ENCODE data around the gene PRKCH.

The PRKCH gene

DNA sequence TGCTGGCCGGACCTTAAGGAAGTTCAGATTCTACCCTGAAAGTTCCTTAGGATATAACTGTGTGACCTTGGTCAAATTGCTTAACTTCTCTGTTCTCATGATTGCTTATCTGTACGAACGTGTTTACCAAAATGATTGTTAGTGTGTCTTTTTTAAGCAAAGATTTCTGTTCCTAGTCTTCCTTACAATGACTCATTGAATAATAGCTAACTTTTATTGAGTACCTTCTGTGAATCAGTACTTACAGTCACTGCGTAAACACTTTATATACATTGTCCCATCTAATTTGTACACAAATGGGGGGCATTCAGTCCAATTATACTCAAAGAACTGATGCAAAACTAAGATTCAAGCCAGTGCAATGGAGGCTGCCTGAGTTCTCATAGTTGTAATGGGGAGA, 36.0 kb upstream of the PRKCH start:
- Histone ChIP-seq H3K27ac (ENCODE audit: low read depth, low read length) (no peak overlapping the region), H3K4me3 (ENCODE audit: low read depth, low read length) (no peak overlapping the region), H2AFZ (ENCODE audit: low read length, unreplicated experiment) (peak overlapping the region; percentile 84), H3K36me3 (ENCODE audit: insufficient read depth, low read length) (no peaks in the 10 kb centered on the region), H3K27me3 (ENCODE audit: insufficient read depth, low read length) (peaks cover 13% of the 10 kb centered on the region; the same call in 1 of the 2 replicates), H3K4me1 (ENCODE audit: control insufficient read depth, insufficient read depth, low read length, unreplicated experiment) (peaks cover 13% of the 10 kb centered on the region), H3K79me2 (ENCODE audit: control insufficient read depth, insufficient read depth, low read length, unreplicated experiment) (no peaks in the 10 kb centered on the region)

DNA sequence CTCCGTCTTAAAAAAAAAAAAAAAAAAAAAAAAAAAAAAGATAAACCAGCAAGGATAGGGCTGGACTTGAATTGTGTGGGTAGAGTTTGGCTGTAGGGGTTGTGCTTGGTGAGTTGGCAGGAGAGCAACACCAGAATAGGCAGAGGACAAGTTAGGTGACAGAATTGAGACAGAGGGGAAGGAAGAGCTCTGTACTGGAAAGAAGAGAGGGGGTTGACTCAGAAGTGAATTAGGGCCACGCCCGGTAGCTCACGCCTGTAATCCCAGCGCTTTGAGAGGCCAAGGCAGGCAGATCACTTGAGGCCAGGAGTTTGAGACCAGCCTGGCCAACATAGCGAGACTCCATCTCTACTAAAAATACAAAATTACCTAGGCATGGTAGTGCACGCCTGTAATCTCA, 34.2 kb upstream of the PRKCH start:
- no peaks in the 10 kb centered on the region for H3K36me3 ChIP-seq (ENCODE audit: insufficient read depth, low read length)

DNA sequence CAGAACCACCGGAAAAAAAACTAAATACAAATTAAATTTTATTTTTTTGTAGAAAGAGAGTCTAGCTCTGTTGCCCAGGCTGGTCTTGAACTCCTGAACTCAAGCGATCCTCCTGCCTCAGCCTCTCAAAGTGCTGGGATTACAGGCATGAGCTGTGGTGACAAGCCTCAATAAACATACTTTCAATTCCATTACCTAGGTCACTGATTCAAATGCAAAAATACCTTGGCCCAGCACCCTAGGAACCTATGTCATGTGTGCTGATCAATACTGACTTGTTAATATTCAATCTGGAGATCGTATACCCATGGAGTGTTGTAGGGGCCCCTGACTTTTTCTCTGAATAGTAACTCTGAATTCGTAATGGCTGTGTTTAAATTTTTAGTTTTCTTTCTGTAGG, 33.2 kb upstream of the PRKCH start:
- H3K27ac ChIP-seq (ENCODE audit: low read depth, low read length) = no peak overlapping the region

More for the DNA sequence above, 34.2 kb upstream of the PRKCH start:
- Histone ChIP-seq H3K4me1 (ENCODE audit: control insufficient read depth, insufficient read depth, low read length, unreplicated experiment) (peaks cover 13% of the 10 kb centered on the region), H3K27me3 (ENCODE audit: insufficient read depth, low read length) (no peaks in the 10 kb centered on the region), H3K79me2 (ENCODE audit: control insufficient read depth, insufficient read depth, low read length, unreplicated experiment) (no peaks in the 10 kb centered on the region), H3K4me3 (ENCODE audit: low read depth, low read length) (no peak overlapping the region), H2AFZ (ENCODE audit: low read length, unreplicated experiment) (no peak overlapping the region), H3K27ac (ENCODE audit: low read depth, low read length) (no peak overlapping the region)

DNA sequence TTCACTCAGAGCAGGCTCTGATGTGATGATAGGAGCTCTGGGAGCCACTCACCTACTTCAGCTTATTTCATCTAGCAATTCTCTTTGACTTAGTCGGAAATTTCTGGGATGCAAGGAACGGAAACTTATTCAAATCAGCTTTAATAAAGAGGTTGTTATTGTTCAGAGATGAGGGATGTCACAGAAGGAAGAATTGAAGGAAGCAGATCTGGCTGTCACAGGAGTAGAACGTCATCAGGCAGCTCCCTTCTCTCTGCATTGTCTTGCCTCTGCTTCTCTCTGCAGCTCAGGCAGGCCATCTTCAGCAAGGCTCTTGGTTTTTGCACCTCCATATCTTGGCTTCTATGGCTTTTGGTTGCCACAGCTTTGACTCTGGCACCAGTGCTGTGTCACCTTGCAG, 32.7 kb upstream of the PRKCH start:
- H2AFZ ChIP-seq (ENCODE audit: low read length, unreplicated experiment) = no peak overlapping the region
- H3K4me1 ChIP-seq (ENCODE audit: control insufficient read depth, insufficient read depth, low read length, unreplicated experiment) = peaks cover 13% of the 10 kb centered on the region
- no peak overlapping the region for H3K27ac ChIP-seq (ENCODE audit: low read depth, low read length)
- no peaks in the 10 kb centered on the region for H3K36me3 ChIP-seq (ENCODE audit: insufficient read depth, low read length)
- no peak overlapping the region for H3K4me3 ChIP-seq (ENCODE audit: low read depth, low read length)
- no peaks in the 10 kb centered on the region for H3K79me2 ChIP-seq (ENCODE audit: control insufficient read depth, insufficient read depth, low read length, unreplicated experiment)
- H3K27me3 ChIP-seq (ENCODE audit: insufficient read depth, low read length) = no peaks in the 10 kb centered on the region

More for the DNA sequence above, 33.2 kb upstream of the PRKCH start:
- no peaks in the 10 kb centered on the region for H3K36me3 ChIP-seq (ENCODE audit: insufficient read depth, low read length)
- H3K4me1 ChIP-seq (ENCODE audit: control insufficient read depth, insufficient read depth, low read length, unreplicated experiment) = peaks cover 13% of the 10 kb centered on the region
- H3K4me3 ChIP-seq (ENCODE audit: low read depth, low read length) = no peak overlapping the region
- no peak overlapping the region for H2AFZ ChIP-seq (ENCODE audit: low read length, unreplicated experiment)
- H3K27me3 ChIP-seq (ENCODE audit: insufficient read depth, low read length) = no peaks in the 10 kb centered on the region
- no peaks in the 10 kb centered on the region for H3K79me2 ChIP-seq (ENCODE audit: control insufficient read depth, insufficient read depth, low read length, unreplicated experiment)

DNA sequence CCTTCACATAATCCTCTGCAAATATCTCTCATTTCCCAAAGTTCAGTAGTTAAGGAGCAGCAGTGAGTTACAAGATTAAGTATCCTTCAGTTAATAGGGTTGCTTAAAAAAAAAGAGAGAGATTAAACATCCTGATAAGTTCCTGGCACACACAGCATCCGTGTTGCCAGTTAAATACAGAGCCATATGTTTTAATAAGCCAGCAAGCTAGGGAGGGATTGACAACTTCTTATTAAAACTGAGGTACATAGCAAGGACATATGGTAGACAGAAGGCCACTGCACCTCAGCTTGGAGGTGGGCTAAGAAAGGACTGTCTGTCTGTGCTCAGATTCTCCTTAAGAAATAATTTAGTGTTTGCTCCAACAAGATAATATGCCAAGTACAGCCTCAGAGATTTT, 30.7 kb upstream of the PRKCH start:
- Histone ChIP-seq H3K36me3 (ENCODE audit: insufficient read depth, low read length) (no peaks in the 10 kb centered on the region), H3K27ac (ENCODE audit: low read depth, low read length) (no peak overlapping the region), H2AFZ (ENCODE audit: low read length, unreplicated experiment) (no peak overlapping the region), H3K27me3 (ENCODE audit: insufficient read depth, low read length) (no peaks in the 10 kb centered on the region), H3K4me1 (ENCODE audit: control insufficient read depth, insufficient read depth, low read length, unreplicated experiment) (peaks cover 5% of the 10 kb centered on the region), H3K4me3 (ENCODE audit: low read depth, low read length) (no peak overlapping the region), H3K79me2 (ENCODE audit: control insufficient read depth, insufficient read depth, low read length, unreplicated experiment) (no peaks in the 10 kb centered on the region)

DNA sequence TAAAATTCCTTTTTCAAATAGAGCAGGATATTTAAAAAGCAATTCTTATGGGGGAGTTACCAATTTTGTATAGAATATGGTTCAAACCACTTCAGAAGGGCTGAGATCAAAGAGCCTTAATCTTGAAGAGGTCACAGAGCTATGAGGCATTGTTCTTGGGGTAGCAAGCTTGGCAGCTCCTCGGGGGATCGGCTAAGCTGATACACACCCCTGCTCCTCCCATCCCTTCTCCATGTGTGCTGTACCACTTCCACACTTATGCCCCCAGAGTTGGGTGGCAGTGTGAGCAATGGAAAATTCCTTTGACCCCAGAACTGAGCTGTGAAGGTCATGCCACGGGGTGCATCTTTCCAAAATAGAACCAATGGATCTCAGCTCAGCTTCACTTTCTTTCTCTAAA, 25.2 kb upstream of the PRKCH start:
- Histone ChIP-seq H2AFZ (ENCODE audit: low read length, unreplicated experiment) (peak overlapping the region; percentile 71), H3K4me1 (ENCODE audit: control insufficient read depth, insufficient read depth, low read length, unreplicated experiment) (peaks cover 5% of the 10 kb centered on the region), H3K36me3 (ENCODE audit: insufficient read depth, low read length) (no peaks in the 10 kb centered on the region), H3K4me3 (ENCODE audit: low read depth, low read length) (peak overlapping the region; percentile 35; the same call in 1 of the 2 replicates), H3K79me2 (ENCODE audit: control insufficient read depth, insufficient read depth, low read length, unreplicated experiment) (no peaks in the 10 kb centered on the region), H3K27me3 (ENCODE audit: insufficient read depth, low read length) (no peaks in the 10 kb centered on the region), H3K27ac (ENCODE audit: low read depth, low read length) (no peak overlapping the region)

DNA sequence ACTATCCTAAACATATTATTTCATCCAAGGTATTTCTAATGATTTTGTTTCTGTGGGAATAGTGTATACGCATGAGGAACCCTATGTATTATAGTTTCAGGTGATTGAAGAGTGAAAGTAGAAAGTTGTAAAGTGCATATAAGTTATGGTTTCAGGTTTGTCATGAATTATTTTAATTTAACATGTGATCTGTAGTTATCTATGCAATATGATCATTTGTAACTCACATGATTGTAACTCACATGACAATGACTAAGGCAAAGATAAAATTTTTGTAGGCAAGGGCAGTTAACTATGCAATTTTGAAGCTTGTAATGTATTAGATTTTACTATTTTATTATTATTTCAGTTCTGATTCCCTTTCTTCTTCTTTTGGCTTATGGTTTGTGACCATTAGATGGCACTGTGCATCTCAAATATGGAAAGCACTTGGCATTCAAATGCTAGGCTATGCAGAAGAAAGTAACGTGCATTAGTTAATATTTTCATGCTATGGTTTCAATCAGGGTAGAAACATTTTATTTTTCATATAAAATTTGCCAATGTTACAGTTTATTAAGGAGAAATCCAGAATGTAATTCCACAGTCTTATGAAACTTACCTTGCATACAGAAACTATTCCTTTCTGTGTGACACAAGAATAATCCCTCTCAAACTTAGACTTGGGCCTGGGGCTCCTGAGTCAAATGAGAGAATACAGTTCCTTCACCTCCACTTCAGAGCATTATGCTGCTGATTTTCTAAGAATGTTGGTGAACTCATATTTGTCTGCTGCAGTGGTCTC, 24.5 kb upstream of the PRKCH start:
- Histone ChIP-seq H3K27ac (ENCODE audit: low read depth, low read length) (no peak overlapping the region), H3K27me3 (ENCODE audit: insufficient read depth, low read length) (no peaks in the 10 kb centered on the region), H3K79me2 (ENCODE audit: control insufficient read depth, insufficient read depth, low read length, unreplicated experiment) (no peaks in the 10 kb centered on the region), H2AFZ (ENCODE audit: low read length, unreplicated experiment) (peak overlapping the region; percentile 71), H3K36me3 (ENCODE audit: insufficient read depth, low read length) (no peaks in the 10 kb centered on the region), H3K4me1 (ENCODE audit: control insufficient read depth, insufficient read depth, low read length, unreplicated experiment) (peaks cover 5% of the 10 kb centered on the region), H3K4me3 (ENCODE audit: low read depth, low read length) (peak overlapping the region; percentile 35; the same call in 1 of the 2 replicates)

DNA sequence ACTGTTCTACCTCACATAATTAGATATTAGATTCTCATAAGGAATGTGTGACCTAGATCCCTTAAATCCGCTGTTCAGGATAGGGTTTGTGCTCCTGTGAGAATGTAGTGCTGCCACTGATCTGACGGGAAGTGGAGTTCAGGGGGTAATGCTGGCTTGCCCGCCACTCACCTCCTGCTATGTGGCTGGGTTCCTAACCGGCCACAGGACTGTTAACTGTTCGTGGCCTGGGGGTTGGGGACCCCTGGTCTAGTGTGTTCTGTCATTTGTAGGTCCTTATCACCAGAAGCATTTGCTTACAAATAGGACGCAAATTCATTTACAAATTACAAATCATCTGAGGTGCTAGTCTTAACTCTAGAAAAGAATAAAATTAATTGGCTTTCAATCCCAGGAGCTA, 23.8 kb upstream of the PRKCH start:
- Histone ChIP-seq H2AFZ (ENCODE audit: low read length, unreplicated experiment) (no peak overlapping the region), H3K27me3 (ENCODE audit: insufficient read depth, low read length) (no peaks in the 10 kb centered on the region), H3K36me3 (ENCODE audit: insufficient read depth, low read length) (no peaks in the 10 kb centered on the region)

DNA sequence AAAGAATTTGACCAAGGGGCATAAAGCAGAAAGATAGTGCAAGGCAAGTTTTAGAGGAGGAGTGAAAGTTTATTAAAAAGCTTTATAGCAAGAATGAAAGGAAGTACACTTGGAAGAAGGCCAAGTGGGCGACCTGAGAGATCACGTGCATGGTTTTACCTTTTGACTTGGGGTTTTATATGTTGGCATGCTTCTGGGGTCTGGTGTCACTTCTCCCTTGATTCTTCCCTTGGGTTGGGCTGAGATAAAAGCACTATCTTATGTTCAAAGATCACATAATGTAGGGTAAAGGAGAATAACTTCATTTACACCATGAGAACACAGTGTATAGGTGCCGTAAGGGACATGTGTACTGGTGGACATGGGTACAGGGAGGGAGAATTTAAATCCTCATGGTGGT, 22.6 kb upstream of the PRKCH start:
- H3K4me1 ChIP-seq (ENCODE audit: control insufficient read depth, insufficient read depth, low read length, unreplicated experiment) = peaks cover 5% of the 10 kb centered on the region
- H3K36me3 ChIP-seq (ENCODE audit: insufficient read depth, low read length) = no peaks in the 10 kb centered on the region
- no peak overlapping the region for H2AFZ ChIP-seq (ENCODE audit: low read length, unreplicated experiment)
- H3K79me2 ChIP-seq (ENCODE audit: control insufficient read depth, insufficient read depth, low read length, unreplicated experiment) = no peaks in the 10 kb centered on the region
- no peaks in the 10 kb centered on the region for H3K27me3 ChIP-seq (ENCODE audit: insufficient read depth, low read length)
- H3K27ac ChIP-seq (ENCODE audit: low read depth, low read length) = no peak overlapping the region
- no peak overlapping the region for H3K4me3 ChIP-seq (ENCODE audit: low read depth, low read length)

More for the DNA sequence above, 23.8 kb upstream of the PRKCH start:
- Histone ChIP-seq H3K27ac (ENCODE audit: low read depth, low read length) (no peak overlapping the region), H3K4me1 (ENCODE audit: control insufficient read depth, insufficient read depth, low read length, unreplicated experiment) (peaks cover 5% of the 10 kb centered on the region), H3K4me3 (ENCODE audit: low read depth, low read length) (no peak overlapping the region), H3K79me2 (ENCODE audit: control insufficient read depth, insufficient read depth, low read length, unreplicated experiment) (no peaks in the 10 kb centered on the region)

DNA sequence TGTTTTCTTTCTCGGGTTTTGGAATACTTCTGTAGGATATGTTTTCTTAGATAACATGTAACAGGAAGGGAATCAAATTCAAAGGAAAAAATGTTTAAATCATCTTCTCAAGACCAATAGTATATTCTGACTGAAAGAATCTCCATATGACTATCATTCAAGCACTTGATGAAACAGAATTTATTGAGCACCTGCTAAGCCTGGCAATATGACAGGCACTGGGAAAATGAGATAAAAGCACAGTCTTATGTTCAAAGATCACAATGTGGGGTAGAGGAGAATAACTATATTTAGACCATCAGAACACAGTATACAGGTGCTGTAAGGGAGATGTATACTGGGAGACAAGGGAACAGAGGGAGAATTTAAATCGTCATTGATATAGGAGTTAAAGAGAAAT, 21.2 kb upstream of the PRKCH start:
- no peaks in the 10 kb centered on the region for H3K27me3 ChIP-seq (ENCODE audit: insufficient read depth, low read length)
- no peak overlapping the region for H2AFZ ChIP-seq (ENCODE audit: low read length, unreplicated experiment)
- H3K4me3 ChIP-seq (ENCODE audit: low read depth, low read length) = no peak overlapping the region
- peaks cover 5% of the 10 kb centered on the region for H3K4me1 ChIP-seq (ENCODE audit: control insufficient read depth, insufficient read depth, low read length, unreplicated experiment)
- H3K36me3 ChIP-seq (ENCODE audit: insufficient read depth, low read length) = no peaks in the 10 kb centered on the region
- no peak overlapping the region for H3K27ac ChIP-seq (ENCODE audit: low read depth, low read length)
- no peaks in the 10 kb centered on the region for H3K79me2 ChIP-seq (ENCODE audit: control insufficient read depth, insufficient read depth, low read length, unreplicated experiment)

DNA sequence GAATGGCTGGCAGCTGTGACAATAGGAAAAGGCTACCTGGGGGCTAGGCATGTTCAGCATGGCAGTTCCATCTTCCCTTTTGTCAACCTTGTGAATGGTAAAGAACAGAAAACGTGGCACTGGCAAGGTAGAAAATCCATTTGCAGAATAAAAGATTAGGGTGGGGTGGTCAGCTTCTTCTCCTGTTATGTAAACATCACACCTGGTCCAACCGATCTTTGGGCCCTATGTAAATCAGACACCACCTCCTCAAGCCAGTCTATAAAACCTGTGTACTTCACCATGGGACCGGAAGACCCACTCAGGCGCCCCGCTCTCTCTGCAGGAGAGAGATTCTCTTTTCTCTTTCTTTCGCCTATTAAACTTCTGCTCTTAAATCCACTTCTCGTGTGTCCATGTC, 20.6 kb upstream of the PRKCH start:
- no peak overlapping the region for H3K4me3 ChIP-seq (ENCODE audit: low read depth, low read length)
- no peaks in the 10 kb centered on the region for H3K79me2 ChIP-seq (ENCODE audit: control insufficient read depth, insufficient read depth, low read length, unreplicated experiment)
- no peak overlapping the region for H2AFZ ChIP-seq (ENCODE audit: low read length, unreplicated experiment)
- H3K4me1 ChIP-seq (ENCODE audit: control insufficient read depth, insufficient read depth, low read length, unreplicated experiment) = peaks cover 5% of the 10 kb centered on the region
- no peaks in the 10 kb centered on the region for H3K36me3 ChIP-seq (ENCODE audit: insufficient read depth, low read length)
- no peaks in the 10 kb centered on the region for H3K27me3 ChIP-seq (ENCODE audit: insufficient read depth, low read length)
- no peak overlapping the region for H3K27ac ChIP-seq (ENCODE audit: low read depth, low read length)
